ENCODE data around the gene ITPK1.

The ITPK1 gene

DNA sequence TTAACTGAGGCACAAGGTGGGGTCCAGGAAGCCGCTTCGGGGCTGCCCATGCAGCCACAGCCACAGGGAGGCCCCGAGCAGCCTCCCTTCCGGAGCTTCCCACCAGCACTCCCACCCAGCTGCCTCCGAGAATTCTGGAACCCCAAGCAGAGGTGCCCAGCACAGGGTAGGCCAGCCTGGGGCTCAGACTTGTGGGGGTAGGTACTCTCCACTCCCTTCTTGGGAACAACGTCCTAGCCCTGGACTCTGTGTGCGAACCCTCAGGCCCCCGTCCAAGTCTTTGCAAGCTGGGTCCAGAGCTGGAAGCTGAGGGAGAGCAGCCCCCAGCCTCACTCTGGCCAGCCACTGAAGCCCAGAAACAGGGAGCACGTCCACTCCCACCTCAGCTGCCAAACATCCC lies 16.1 kb downstream of the ITPK1 start (continued):
- TF ChIP-seq ZNF211 (tag by site-specific recombination; IDR thresholded peaks at IDR 0.05; ENCODE audit: low read depth) (no peak), BCL11A (tag by site-specific recombination; IDR thresholded peaks at IDR 0.05; ENCODE audit: low read depth) (no peak), ELK4 (IDR thresholded peaks at IDR 0.05; ENCODE audit: borderline replicate concordance, low read depth, low read length) (no peak), ZNF488 (tag by site-specific recombination; IDR thresholded peaks at IDR 0.05) (no peak), ZNF76 (tag by site-specific recombination; IDR thresholded peaks at IDR 0.05; ENCODE audit: borderline replicate concordance, low read depth) (no peak)

GRCh38 chr14:93099196-93099595 lies 16.5 kb downstream of the ITPK1 start:
- ChIA-PET POLR2A (no interaction called here), CTCF (interaction anchor here (2.4 kb wide), 1 partner anchor 14 kb away, joined by 10 read pairs; no protein-coding TSS in a partner anchor)
- Histone ChIP-seq H3K36me3 (ENCODE audit: control insufficient read depth in 2 of 2, insufficient read depth in 1 of 2, low read length in 2 of 2) (no peaks in the 10 kb centered on the region), H3K9me3 (ENCODE audit: control insufficient read depth, insufficient read depth, low read depth, low read length) (no peaks in the 10 kb centered on the region), H3K4me1 (ENCODE audit: control insufficient read depth, insufficient read depth, low read length) (peaks cover 3% of the 10 kb centered on the region; the same call in 1 of the 2 replicates), H3K27ac (ENCODE audit: extremely low read depth, low read depth, low read length) (no peak overlapping the region), H3K4me3 (ENCODE audit: low read depth, low read length) (no peak overlapping the region)
- TF ChIP-seq ZNF600 (tag by site-specific recombination; IDR thresholded peaks at IDR 0.05) (peak; percentile 59; the same call in 1 of the 2 replicates), TRIM28 (IDR thresholded peaks at IDR 0.05; ENCODE audit: borderline replicate concordance, low read length) (no peak), SCRT2 (tag by site-specific recombination; IDR thresholded peaks at IDR 0.05) (peak; percentile 45; the same call in 1 of the 2 replicates)

DNA sequence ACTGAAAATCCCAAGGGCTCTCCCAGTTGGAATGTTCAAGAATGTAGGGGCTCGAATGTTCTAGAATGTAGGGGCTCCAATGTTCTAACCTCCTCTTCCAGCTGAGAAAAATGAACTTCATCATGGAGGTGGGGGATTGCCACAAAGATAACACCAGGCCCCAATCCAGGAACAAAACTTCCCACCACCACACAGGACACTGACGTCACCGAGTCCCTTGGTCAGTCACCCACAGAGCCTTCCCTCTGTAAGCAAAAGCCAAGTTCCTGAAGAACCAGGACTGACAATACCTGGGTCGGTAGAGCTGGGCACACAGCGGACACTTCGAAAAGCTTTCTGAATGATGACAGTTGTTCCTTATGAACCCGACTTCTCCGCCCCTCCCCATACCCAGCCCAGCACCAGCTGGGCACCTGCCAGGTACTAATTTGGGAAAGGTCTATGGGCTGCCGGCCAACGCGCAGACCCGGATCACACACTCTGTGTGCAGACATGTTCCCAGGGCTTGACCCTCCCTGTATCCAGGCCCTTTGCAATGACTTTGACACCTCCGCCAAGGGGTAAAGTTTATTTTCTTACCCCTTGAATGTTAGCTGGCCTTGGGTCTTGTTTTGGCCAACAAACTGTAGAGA lies 18.9 kb downstream of the ITPK1 start:
- POLR2A ChIA-PET, result no interaction called here
- no peaks in the 10 kb centered on the region for H3K9me3 ChIP-seq (ENCODE audit: control insufficient read depth, insufficient read depth, low read depth, low read length)
- H3K4me1 ChIP-seq (ENCODE audit: control insufficient read depth, insufficient read depth, low read length), result peaks cover 3% of the 10 kb centered on the region; the same call in 1 of the 2 replicates
- no peak overlapping the region for H3K4me3 ChIP-seq (ENCODE audit: low read depth, low read length)
- TF ChIP-seq TCF7L2 (IDR thresholded peaks at IDR 0.05; ENCODE audit: borderline replicate concordance, low read depth, low read length) (no peak), ZNF248 (tag by site-specific recombination; IDR thresholded peaks at IDR 0.05) (no peak), ZNF366 (tag by site-specific recombination; conservative IDR thresholded peaks at IDR 0.05) (no peak), FEZF1 (tag by site-specific recombination; IDR thresholded peaks at IDR 0.05) (no peak), ZNF639 (tag by site-specific recombination; IDR thresholded peaks at IDR 0.05) (no peak), ZNF488 (tag by site-specific recombination; IDR thresholded peaks at IDR 0.05) (no peak), ZNF768 (tag by site-specific recombination; IDR thresholded peaks at IDR 0.05) (no peak), ZBTB10 (tag by site-specific recombination; IDR thresholded peaks at IDR 0.05) (no peak), ZNF610 (tag by site-specific recombination; IDR thresholded peaks at IDR 0.05; ENCODE audit: borderline replicate concordance) (no peak), ZBTB20 (tag by site-specific recombination; IDR thresholded peaks at IDR 0.05) (no peak), SP7 (tag by site-specific recombination; IDR thresholded peaks at IDR 0.05) (no peak), ZNF211 (tag by site-specific recombination; IDR thresholded peaks at IDR 0.05; ENCODE audit: low read depth) (no peak), ZEB2 (tag by site-specific recombination; IDR thresholded peaks at IDR 0.05) (no peak)
- TF ChIP-seq, protein P1, sequence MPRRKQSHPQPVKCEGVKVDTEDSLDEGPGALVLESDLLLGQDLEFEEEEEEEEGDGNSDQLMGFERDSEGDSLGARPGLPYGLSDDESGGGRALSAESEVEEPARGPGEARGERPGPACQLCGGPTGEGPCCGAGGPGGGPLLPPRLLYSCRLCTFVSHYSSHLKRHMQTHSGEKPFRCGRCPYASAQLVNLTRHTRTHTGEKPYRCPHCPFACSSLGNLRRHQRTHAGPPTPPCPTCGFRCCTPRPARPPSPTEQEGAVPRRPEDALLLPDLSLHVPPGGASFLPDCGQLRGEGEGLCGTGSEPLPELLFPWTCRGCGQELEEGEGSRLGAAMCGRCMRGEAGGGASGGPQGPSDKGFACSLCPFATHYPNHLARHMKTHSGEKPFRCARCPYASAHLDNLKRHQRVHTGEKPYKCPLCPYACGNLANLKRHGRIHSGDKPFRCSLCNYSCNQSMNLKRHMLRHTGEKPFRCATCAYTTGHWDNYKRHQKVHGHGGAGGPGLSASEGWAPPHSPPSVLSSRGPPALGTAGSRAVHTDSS (tag by site-specific recombination; IDR thresholded peaks at IDR 0.05), result no peak
- no peaks in the 10 kb centered on the region for H3K36me3 ChIP-seq (ENCODE audit: control insufficient read depth in 2 of 2, insufficient read depth in 1 of 2, low read length in 2 of 2)
- CTCF ChIA-PET, result interaction anchor here (1.1 to 1.8 kb wide), 3 partner anchors 8 to 17 kb away, joined by 4 to 5 read pairs (median 5); no protein-coding TSS in a partner anchor
- no peak overlapping the region for H3K27ac ChIP-seq (ENCODE audit: extremely low read depth, low read depth, low read length)
